DLD1 (cell line): Measurements from ENCODE around the gene ASGR2.
"Not testable (repeated sequence)": the region's sequence is repeated elsewhere in the genome, so short reads cannot be mapped to it uniquely, and the experiment has no call there.

Experiments
- in situ Hi-C: cut with HindIII; loops from 2 replicates; pipeline ENCODE4 v1.10.0; 2017; ENCODE audit warnings: low sequenced_read_pairs

Gene ASGR2

DNA sequence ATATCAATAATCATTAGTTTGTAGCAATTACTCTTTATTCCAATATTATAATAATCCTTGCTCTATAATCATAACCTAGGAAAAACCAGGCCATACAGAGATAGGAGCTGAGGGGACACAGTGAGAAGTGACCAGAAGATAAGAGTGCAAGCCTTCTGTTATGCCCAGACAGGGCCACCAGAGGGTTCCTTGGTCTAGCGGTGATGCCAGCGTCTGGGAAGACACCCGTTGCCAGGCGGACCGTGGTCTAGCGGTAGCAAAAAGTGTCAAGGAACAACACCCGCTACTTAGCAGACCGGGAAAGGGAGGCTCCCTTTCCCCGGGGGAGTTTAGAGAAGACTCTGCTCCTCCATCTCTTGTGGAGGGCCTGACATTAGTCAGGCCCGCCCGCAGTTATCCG lies 11.8 kb upstream of the ASGR2 start:
- in situ Hi-C loops = not testable (repeated sequence)

DNA sequence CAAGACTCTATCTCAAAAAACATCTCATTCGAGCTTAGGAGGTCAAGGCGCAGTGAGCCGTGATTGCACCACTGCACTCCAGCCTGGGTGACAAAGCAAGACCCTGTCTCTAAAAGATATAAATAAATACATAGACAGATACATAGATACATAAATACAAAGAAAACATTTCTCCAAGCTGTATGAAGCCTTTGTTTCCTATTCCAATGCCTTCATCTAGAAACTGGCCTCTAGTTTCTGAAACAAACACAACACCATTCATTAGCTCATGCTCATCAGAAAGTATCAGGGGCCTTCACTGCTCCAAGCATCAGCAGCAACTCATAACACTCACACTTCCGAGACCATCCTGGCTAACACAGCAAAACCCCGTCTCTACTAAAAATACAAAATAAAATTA lies 10.3 kb upstream of the ASGR2 start:
- in situ Hi-C loops = no loop called here

DNA sequence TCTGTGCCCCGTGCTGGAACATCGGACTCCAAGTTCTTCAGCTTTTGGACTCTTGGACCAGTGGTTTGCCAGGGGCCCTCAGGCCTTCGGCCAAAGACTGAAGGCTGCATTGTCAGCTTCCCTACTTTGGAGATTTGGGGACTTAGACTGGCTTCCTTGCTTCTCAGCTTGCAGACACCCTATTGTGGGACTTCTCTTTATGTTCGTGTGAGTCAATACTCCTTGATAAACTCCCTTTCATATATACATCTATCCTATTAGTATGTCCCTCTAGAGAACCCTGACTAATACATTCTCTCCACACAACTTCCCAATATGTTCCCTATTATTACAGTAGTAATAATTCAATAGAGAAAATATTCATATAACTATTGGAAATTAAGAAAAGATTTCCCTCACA lies 9.2 kb upstream of the ASGR2 start:
- in situ Hi-C loops = no loop called here

DNA sequence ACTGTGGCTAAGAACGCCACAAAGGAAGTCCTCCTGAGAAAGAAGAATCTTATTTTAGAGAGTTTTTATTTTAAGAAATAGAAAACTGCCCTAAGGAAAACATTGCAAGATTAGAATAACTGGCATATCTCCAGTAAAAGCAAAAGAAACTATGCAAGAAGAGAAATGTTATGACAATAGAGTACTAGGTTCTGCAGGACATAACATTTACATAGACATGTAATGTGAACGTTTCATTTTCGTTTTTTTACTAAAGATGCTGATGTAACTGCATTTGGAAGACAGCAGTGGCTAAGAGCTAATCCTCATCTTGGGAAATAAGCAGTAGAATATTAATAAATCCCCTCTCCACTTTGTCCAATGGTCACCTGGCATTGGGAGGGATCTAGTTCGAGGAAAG lies 7.8 kb upstream of the ASGR2 start:
- in situ Hi-C loops = no loop called here

DNA sequence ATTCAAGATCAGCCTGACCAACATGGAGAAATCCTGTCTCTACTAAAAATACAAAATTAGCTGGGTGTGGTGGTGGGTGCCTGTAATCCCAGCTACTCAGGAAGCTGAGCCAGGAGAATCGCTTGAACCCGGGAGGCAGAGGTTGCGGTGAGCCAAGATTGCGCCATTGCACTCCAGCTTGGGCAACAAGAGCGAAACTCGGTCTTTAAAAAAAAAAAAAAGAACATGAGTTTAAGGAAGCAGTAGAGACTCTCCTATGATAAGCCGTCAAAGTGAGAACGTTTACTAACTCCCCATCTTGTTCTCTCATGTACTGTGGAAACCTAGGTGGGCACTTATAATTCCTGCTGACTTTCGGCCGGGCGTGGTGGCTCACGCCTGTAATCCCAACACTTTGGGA lies 6.0 kb upstream of the ASGR2 start:
- in situ Hi-C loops = not testable (repeated sequence)

DNA sequence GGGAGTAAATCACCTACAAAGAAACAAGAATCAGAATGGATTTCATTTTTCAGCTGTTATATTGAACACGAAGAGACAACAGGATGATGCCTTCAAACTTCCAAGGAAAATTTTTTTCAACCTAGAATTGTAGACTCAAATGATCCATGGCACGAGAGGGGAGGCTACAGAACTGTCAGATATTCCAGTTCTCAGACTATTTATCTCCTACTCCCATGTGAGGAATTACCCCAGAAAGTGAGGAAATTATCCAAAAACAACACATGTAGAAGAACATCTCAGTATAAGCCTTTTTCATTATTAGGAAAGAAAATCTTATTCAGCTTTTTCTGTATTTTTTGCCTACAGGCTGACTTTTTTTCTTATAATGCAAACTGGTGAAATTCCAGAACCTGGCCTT lies 5.5 kb upstream of the ASGR2 start:
- in situ Hi-C loops = no loop called here

DNA sequence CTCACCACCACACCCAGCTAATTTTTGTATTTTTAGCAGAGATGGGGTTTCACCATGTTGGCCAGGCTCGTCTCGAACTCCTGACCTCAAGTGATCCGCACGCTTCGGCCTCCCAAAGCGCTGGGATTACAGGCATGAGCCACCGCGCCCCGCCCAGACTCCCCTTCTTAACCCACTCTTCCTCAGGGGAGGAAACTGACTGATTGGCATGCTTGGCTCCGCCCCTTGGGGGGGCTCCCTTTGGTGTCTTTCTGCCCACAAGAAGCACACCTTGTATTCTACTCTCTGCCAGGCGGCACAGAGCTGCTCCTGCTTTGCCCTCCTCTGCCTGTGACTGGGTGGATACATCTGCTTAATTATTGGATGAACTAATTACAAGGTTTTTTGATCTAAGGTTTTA lies 4.7 kb upstream of the ASGR2 start:
- in situ Hi-C loops = no loop called here

DNA sequence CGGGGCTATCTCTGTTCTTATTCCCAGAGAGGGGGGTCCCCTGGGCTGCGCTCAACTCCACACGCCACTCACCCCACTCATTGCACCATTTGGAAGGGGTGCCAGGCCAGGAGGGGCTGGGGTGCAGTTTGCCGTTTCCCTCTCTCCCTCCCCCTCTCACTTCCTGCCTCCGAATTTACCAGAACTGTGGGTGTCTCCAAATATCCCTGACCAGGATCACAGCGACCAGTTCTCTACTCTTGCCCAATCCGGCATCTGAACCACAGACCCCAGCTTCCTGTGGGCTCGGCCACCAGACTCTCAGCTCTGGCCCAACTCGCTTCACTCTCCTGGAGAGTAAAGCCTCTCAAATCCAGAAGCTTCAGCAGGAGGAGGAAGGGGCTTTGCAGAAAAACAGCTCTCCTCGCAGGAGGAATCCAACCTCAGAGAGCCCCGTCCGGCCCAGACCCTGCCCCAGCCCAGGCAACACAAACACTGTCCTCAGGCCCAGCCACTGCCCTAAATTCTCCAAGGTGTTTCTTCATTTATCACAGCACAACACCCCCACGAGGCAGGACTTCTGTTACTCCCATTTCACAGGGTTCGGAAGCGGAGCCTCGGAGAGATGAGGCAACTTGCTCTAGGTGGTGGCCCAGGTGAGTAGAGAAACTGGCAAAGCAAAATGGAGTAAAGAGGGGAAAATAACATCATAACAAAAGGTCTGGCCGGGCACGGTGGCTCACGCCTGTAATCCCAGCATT lies 423 bp upstream of the ASGR2 start:
- in situ Hi-C loops = no loop called here

DNA sequence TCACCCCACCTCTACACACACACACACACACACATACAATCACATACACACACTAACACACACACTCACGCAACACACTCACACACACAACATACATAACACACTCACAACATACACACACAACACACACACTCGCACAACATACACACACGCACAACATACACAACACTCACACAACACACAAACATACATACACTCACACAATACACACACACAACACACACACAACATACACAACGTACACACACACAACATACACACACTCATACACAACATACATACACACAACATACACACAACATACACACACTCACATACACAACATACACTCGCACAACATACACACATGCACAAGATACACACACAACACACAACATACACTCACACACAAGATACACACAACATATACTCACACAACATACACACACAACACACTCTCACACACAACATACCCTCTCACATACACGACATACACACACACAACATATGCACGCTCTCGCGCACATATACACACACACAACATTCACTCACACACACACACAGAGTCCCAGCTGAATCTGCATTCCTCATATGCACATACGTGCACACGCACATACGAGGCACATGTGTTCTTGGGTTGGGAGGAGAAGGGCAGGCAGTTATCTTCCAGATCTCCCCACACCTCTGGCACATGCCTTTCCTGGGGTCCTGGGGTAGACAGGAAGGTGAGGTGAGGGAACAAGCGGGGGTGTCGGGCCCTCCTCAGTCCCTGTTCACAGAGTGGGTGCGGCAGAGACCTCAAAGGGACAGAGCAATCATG lies 1.1 kb downstream of the ASGR2 start:
- in situ Hi-C loops = no loop called here

DNA sequence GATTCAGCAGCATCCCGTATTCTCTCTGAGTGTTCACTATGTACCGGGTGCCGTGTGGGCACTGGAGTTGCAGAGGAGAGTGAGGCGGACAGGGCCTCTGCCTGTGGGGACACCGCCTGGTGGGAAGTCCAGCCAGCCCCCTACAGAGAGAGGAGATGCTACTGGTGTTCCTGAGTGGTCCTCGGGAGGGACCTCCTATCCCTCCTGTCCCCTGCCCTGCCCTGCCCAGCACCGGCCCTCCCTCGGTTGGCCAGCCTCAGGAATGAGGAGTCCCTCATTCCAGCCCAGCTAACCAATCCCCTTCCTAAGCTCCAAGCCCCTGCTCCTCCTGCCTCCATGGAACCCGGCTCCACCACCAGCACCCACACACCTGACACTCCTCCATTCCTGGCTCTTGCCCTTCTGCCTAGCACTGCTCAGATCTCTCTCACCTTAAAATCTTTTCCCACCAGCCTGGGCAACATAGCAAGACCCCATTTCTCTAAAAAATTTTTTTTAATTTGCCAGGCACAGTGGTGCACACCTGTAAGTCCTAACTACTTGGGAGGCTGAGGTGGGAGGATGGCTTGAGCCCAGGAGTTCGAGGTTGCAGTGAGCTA lies 2.0 kb downstream of the ASGR2 start:
- in situ Hi-C loops = no loop called here

DNA sequence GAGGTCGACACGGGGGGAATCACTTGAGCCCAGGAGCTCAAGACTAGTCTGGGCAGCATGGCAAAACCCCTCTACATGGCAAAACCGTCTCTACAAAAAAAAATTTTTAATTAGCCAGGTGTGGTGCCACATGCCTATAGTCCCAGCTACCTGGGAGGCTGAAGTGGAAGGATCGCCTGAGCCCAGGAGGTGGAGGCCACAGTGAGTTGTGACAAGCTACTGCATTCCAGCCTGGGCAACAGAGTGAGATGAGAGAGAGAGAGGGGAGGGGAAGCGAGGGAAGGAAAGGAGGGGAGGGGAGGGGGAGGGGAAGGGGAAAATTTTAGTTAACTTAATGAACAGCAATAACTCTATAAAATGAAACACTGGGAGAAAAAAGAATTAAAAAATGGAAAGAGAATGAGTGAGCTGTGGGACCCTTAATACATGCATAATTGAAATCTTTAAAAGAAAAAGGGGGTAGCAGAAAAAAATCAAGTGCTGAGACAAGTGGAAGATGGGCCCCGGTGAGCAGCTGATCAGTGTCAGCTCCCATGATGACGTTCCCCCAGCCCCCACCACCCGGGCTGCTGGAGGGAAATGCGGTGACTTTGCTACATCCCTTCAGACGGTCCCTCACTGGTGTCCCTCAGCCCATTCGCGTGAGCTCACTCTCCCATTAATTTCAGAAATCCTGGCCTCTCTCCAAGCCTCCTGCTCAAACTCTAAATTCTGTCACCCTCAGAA lies 2.7 kb downstream of the ASGR2 start:
- in situ Hi-C loops = no loop called here

DNA sequence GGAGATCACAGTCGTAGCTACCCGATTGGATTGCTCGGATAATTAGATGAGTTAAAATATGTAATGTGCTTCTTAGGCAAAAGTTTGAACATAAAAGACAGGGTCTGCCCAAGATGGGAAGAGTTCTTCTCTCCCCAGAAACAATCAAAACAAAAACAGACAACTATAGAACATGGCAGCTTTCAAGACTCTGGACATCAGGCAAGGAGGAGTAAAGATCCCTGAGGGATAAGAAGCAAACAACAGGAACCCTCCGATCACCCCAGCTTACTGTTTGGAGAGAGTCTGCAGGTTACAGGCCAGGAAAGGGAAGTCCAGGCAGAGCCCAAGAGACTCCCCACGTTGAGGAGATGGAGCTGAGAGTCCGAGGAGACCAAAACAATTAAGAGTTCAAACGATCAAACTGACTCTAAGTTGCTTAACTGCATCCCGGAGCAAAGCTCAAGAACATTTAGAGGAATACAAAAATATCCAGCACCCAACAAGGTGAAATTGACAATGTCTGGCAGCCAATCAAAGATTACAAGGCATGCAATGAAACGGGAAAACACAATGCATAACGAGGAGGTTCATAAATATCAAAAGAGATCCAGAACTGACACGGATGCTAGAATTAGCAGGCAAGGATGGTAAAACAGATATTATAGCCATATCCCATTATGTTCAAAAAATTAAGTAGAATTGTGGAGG lies 3.9 kb downstream of the ASGR2 start:
- in situ Hi-C loops = no loop called here

DNA sequence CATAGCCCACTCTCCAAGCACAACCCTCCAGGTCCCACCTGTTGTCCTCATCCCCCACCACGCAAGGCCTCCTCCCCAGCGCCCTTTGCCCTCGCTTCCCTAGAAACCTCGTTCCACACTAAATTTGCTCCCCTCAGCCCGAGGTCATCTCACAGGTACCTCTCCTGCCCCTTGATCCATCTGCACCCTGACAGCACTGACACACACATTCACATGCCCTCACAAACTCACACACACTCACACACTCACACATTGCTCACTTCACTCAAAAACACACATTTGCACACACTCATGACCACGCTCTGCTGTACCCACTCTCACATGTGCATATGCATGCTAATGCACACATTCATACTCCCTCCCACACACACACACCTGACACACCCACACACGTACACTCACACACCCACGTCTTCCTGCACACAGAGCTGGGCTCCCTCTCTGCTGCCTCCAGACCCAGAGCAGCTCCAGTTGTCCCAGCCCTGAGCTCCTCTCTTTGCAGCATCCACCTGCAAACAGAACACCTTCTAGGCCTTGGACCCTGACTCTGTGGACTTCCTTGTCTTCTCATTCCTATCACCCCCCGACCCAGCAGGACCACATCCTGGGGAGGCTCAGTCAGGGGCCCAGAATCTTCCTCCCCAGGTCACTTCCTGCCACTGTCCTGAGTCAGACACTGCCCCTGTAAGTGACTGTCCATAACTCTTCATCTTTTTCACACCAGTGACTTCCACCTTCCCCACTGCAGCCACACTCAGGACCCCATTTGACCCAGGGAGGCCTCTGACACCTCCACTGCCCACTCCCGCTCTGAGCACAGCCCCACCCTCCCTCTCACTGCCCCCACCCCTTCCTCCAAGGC lies 4.9 kb downstream of the ASGR2 start:
- in situ Hi-C loops = no loop called here

DNA sequence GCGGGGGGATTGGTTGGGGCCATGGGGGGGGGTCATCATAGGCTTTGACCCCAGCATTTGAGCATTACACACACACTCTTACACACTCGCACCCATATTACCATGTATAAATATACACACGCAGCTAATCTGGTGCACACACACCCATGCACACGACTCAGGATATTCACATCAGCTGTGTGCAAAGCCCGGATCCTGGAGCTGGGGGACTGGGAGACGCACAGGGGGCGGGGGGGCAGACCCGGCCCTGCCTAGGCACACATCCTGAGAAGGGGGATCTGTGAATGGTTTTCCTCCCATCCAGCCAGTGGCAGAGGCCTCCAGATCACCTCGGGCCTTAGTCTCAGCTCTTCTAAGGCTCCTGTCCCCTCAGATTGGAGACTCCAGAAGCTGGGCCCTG lies 5.6 kb downstream of the ASGR2 start:
- in situ Hi-C loops = no loop called here

DNA sequence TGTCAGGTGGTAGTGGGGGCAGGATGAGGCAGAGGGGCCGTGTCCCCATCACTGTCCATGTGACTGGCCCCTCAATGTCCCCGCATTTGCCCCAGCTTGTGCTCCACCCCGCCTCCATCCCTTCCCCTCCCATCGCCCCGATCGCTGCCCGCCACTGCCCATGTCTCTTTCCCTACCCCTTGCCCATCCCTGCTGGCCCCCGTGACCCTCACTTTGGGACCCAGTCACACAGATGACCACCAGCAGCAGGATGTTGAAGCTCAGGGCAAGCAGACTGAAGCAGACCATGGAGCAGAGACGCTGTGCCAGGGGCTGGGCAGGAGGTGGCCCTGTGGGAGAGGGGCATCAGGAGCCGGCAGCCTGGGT lies 6.1 kb downstream of the ASGR2 start:
- in situ Hi-C loops = no loop called here

DNA sequence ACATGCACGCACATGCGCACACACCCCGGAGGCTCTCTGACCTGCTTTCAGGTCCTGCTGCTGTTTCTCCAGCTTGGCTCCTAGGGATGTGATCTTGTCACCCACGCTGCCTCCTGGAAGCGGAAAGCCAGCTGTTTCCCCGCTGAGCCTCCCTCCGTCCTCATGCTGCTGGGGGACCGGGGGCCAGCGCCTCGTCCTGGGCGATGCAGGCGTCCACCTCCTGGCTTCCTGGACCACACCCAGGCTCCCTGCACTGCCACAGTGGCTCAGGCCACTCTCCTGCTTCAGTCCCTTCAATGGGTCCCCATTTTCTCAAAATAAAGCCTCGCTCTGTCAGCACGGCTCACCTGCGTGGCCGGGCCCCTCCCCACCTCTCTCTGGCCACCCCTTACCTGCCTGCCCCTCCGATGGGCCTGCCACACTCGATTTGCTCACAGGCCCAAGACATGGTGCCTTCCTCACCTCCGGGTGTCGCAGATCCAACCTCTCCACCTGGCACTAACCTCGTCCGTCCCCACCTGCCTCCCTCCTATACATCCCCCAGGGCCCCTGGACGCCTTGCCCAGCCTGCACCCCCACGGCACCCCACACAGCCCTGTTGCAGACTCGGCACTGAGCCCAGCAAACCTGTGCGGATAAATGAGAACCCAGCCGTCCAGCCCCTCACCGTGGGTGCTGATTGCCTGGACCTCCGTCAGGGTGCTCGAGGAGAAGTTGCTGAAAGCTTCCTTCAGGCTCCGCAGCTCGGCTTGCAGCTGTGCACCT lies 6.6 kb downstream of the ASGR2 start:
- in situ Hi-C loops = no loop called here

DNA sequence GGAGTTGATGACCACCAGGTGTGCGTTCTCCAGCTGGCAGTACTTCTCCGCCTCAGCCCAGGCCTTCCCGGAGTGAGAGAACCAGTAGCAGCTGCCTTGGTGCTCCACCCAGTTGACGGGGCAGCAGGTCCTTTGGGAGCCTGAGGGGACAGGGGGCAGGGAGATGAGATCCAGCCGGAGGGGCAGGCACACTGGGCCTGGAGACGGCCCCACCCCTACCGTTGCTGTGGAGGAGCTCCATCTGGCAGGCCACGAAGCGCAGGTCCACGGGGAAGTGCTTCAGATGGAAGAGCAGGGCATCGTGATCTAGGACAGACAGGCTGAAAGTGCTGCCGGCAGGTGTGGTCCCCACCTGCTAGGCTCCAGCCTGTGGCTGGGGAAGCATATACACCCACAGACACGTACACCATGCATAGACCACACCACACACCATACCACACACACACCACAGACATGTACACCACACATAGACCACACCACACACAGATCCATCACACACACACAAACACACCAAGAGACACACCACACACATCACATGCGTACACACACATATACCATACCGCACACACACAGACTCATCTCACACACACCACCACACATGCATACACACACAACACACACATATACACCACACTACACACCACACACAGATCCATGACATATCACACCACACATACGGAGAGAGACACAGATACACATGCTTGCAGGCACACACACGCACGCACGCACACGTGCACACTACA lies 7.4 kb downstream of the ASGR2 start:
- in situ Hi-C loops = no loop called here

DNA sequence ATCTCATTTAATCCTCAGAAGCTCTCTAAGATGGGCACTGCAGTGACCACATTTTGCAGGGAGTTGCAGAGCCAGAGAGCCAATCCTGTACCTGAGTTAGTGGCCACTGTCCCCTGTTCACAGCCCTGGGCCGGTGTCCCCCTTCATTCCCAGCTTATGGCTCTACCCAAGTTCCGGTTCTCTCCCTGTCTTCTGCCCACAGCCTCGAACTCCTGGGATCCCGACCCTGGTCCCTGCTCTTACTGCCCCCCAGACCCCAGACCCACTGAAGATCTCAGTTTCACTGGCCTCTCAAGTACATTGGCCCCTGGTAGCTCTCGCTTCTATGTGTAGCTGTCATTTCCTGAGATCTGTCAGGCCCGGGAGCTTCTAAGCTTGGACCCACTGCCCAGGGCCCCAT lies 12.2 kb downstream of the ASGR2 start:
- in situ Hi-C loops = no loop called here

DNA sequence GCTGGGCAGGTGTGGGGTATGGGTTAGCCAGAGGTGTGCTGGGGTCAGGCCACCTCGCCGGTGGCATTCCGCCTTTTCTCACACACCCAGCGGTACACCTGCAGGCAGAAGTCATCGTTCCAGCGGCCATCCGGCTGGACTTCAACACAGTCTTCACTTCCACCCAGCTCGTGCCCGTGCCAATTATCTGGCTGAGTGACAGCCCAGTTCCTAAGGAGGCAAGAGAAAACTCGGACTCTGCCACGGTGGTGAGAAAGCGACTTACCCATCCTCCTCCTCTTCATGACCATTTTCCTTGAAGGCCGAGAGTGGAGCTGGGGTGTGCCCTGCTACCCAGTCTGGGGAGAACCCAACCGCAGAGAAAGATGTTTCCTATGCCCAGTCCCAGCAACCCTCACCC lies 13.1 kb downstream of the ASGR2 start:
- in situ Hi-C loops = no loop called here
